Hematopoietic multipotent progenitor cell (in vitro differentiated cells): ENCODE data around the gene KDM4F. TPM values are rescaled to one million over a fixed set of nuclear protein-coding genes. Genes with fewer than 3 reads are reported as not detected.

ENCODE experiments used
- DNase-seq, 3 donors: peaks; one replicate each; pipeline ENCODE4 v3.0.0-alpha.2; 2011 to 2015; ENCODE audit warnings: low read depth in 2 of 3, low spot score in 2 of 3
- total RNA-seq: library from RNA; depleted of rRNA; stranded (reverse); fragments of >200 nt; gene quantifications from one replicate; pipeline ENCODE4 v1.2.3, GENCODE V29; 2012

KDM4F gene
- total RNA-seq, 1 donor: under 0.01 TPM

DNA sequence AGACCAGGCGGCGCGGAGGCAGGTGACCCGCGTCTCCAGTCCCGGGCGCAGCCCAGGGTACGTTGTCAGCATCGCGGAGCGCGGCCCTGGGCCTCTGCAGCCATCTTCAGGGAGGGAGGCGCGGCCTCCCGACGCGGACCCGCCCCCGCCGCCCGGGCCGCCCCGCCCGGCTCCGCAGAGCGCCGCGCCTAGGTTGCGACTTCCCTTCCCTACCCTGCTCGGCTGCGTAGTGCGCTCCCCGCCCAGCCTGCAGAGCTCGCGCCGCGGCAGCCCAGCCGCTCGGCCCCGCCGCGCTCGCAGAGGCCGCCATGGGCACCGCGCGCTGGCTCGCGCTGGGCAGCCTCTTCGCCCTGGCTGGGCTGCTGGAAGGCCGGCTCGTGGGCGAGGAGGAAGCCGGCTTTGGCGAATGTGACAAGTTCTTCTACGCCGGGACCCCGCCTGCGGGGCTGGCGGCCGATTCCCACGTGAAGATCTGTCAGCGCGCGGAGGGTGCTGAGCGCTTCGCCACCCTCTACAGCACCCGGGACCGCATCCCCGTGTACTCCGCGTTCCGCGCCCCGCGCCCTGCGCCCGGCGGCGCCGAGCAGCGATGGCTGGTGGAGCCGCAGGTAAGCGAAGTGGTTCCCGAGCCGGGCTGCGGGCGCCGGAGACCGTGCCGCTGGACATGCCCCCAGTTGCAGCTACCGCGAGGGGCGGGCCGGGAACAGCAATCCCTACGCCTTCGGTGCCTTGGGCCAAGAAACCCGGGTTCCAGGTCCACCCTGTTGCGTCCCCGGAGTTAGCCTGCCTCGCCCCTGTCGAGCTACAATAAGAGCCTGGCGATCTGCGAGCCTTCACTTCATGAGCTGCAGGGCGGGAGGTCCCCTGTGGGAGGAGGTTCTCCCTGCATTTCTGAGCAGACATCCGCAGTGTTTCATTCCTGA lies 40.7 kb downstream of the KDM4F start, which contains the start of gene ENDOD1:
TSS of gene ENDOD1 (plus strand) at position 227 of the 923 bp plus-strand sequence. CDS start at position 309, 82 bp downstream.
- DNase-seq: peak; percentile 80 to 87 (median 85)

GRCh38 chr11:95091663-95092180 lies 42.5 kb downstream of the KDM4F start:
- no peak for DNase-seq

GRCh38 chr11:95092549-95093324 lies 43.5 kb downstream of the KDM4F start:
- peak in 1 of 3 donors; percentile 47 for DNase-seq

DNA sequence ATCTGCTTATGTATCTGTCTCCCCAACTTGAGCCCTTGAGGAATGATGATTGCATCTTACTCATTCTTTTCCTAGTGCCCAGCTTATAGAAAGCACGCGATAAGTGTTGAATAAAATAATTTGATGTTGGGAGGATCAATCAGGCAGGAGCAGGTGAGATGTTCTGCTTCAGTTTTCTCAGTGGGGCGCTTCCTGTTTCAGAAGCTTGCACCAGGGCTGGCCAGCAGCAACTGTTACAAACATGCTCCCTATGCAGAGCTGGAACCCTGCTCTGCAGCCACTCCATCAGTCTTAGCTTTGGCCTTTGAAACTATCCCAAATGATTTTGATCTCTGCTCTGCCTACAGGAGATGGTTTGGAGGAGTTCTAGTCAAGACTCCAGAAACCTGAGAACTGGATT lies 44.3 kb downstream of the KDM4F start:
- no peak for DNase-seq

- DNase-seq: no peak
Observed at GRCh38 chr11:95095858-95096587, 46.8 kb downstream of the KDM4F start.

GRCh38 chr11:95097209-95097608 lies 48.0 kb downstream of the KDM4F start:
- no peak for DNase-seq

- no peak for DNase-seq
Observed at GRCh38 chr11:95098826-95099225, 49.6 kb downstream of the KDM4F start.

DNA sequence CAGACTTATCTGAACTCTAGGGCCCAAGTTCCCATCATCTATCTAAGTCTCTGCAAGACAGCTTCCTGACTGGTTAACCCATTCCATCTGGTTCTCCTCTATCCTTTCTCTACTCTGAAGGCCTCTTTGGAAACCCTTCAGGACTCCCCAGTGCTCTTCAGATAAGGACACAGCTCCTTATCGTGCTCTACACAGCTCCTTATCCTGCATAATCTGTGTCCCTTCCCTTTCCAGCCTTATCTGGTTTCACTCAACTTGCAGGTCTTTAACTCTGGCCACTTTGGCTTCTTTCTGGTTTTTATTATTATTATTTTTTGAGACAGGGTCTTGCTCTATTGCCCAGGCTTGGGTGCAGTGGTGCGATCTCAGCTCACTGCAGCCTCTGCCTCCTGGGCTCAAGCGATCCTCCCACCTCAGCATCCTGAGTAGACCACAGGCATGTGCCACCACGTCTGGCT lies 51.0 kb downstream of the KDM4F start:
- no peak for DNase-seq

Other genes starting within 250 kb of the KDM4F start
- gene CWC15, start 75.9 kb upstream of the KDM4F start, total RNA-seq: 12.4 TPM
- 1.3 TPM for gene KDM4D, start 75.7 kb upstream of the KDM4F start, total RNA-seq
- not detected for gene KDM4E, start 24.2 kb upstream of the KDM4F start, total RNA-seq
- 17.5 TPM for gene SRSF8, start 17.5 kb downstream of the KDM4F start, total RNA-seq
- gene ENDOD1, start 40.4 kb downstream of the KDM4F start, total RNA-seq: 14.5 TPM
- gene SESN3, start 181.8 kb downstream of the KDM4F start, total RNA-seq: 23.4 TPM